CD4-positive, alpha-beta T cell treated with Interleukin-10 for 1 hour (primary cell): ENCODE measurements around the gene POLE.
"Not testable (repeated sequence)": the region's sequence is repeated elsewhere in the genome, so short reads cannot be mapped to it uniquely, and the experiment has no call there.

Source experiments
- DNase-seq: peaks from one replicate; pipeline ENCODE4 v3.0.0-alpha.2; 2020

Gene POLE

GRCh38 chr12:132718644-132719043 is 31.5 kb upstream of the POLE start:
- no peak for DNase-seq

- DNase-seq: no peak
These were observed 30.6 kb upstream of the POLE start for GRCh38 chr12:132717531-132718387.

- no peak for DNase-seq
These were observed 29.9 kb upstream of the POLE start for GRCh38 chr12:132717011-132717410.

- no peak for DNase-seq
These were observed 29.2 kb upstream of the POLE start for GRCh38 chr12:132716356-132716755.

GRCh38 chr12:132715874-132716273 is 28.7 kb upstream of the POLE start:
- no peak for DNase-seq

GRCh38 chr12:132713123-132713522 is 26.0 kb upstream of the POLE start:
- DNase-seq: no peak

- peak; percentile 19 for DNase-seq
These were observed 24.1 kb upstream of the POLE start for GRCh38 chr12:132711080-132711843.

GRCh38 chr12:132710405-132711079 is 23.4 kb upstream of the POLE start, which contains the start of gene PGAM5:
TSS of gene PGAM5 (plus strand) at chr12:132710842. CDS start at chr12:132710877, 35 bp downstream.
- peak; percentile 95 for DNase-seq

- DNase-seq: no peak
These were observed 22.9 kb upstream of the POLE start for GRCh38 chr12:132710043-132710404.

GRCh38 chr12:132708150-132708549 is 21.0 kb upstream of the POLE start:
- DNase-seq: no peak

- no peak for DNase-seq
These were observed 20.1 kb upstream of the POLE start for GRCh38 chr12:132707241-132707640.

- DNase-seq: no peak
These were observed 16.5 kb upstream of the POLE start for GRCh38 chr12:132703641-132704040.

- no peak for DNase-seq
These were observed 15.5 kb upstream of the POLE start for GRCh38 chr12:132702640-132703039.

GRCh38 chr12:132700212-132700822 is 13.2 kb upstream of the POLE start:
- no peak for DNase-seq

GRCh38 chr12:132698341-132698740 is 11.2 kb upstream of the POLE start:
- DNase-seq: no peak

GRCh38 chr12:132695431-132695830 is 8.3 kb upstream of the POLE start:
- DNase-seq: no peak

GRCh38 chr12:132694888-132695287 is 7.7 kb upstream of the POLE start:
- not testable (repeated sequence) for DNase-seq

- not testable (repeated sequence) for DNase-seq
These were observed 4.9 kb upstream of the POLE start for GRCh38 chr12:132692030-132692429.

- DNase-seq: no peak
These were observed 3.0 kb upstream of the POLE start for GRCh38 chr12:132690112-132690511.

- DNase-seq: no peak
These were observed 2.1 kb upstream of the POLE start for GRCh38 chr12:132689227-132689626.

GRCh38 chr12:132686825-132687210 is 324 bp downstream of the POLE start:
- DNase-seq: no peak

GRCh38 chr12:132685400-132685799 is 1.7 kb downstream of the POLE start:
- no peak for DNase-seq

GRCh38 chr12:132677492-132677891 is 9.7 kb downstream of the POLE start:
- no peak for DNase-seq
